Left kidney (tissue), 2 donors: ENCODE results near the gene SPESP1. TPM values are rescaled to one million over a fixed set of nuclear protein-coding genes. Genes with fewer than 3 reads are reported as not detected.
"Not testable (repeated sequence)": the region's sequence is repeated elsewhere in the genome, so short reads cannot be mapped to it uniquely, and the experiment has no call there.

ENCODE experiments used
- DNase-seq: peaks from one replicate; pipeline ENCODE4 v3.0.0-alpha.2; 2013
- polyA plus RNA-seq: library from polyadenylated mRNA; unstranded; fragments of 120-200 nt; gene quantifications from one replicate; pipeline ENCODE4 v1.2.1, GENCODE V29; 2013; ENCODE audit not compliant: insufficient read length

The SPESP1 gene
- polyA plus RNA-seq, 1 donor = 6.9 TPM

- no peak for DNase-seq
Observed at GRCh38 chr15:68962465-68962864, 32.1 kb downstream of the SPESP1 start.

GRCh38 chr15:68963719-68964118, 33.4 kb downstream of the SPESP1 start:
- DNase-seq = not testable (repeated sequence)

- DNase-seq = no peak
Observed at GRCh38 chr15:68966996-68967395, 36.7 kb downstream of the SPESP1 start.

GRCh38 chr15:68967948-68968347, 37.6 kb downstream of the SPESP1 start:
- no peak for DNase-seq

- no peak for DNase-seq
Observed at GRCh38 chr15:68969298-68969697, 39.0 kb downstream of the SPESP1 start.

- no peak for DNase-seq
Observed at GRCh38 chr15:68972201-68973065, 42.1 kb downstream of the SPESP1 start.

GRCh38 chr15:68975651-68976160, 45.4 kb downstream of the SPESP1 start:
- DNase-seq = not testable (repeated sequence)

GRCh38 chr15:68977426-68977825, 47.1 kb downstream of the SPESP1 start:
- not testable (repeated sequence) for DNase-seq

- DNase-seq = no peak
Observed at GRCh38 chr15:68979006-68979405, 48.7 kb downstream of the SPESP1 start.

GRCh38 chr15:68979816-68980215, 49.5 kb downstream of the SPESP1 start:
- DNase-seq = no peak

GRCh38 chr15:68980786-68981185, 50.5 kb downstream of the SPESP1 start:
- DNase-seq = no peak

- DNase-seq = no peak
Observed at GRCh38 chr15:68981941-68982340, 51.6 kb downstream of the SPESP1 start.

- no peak for DNase-seq
Observed at GRCh38 chr15:68982976-68983563, 52.7 kb downstream of the SPESP1 start.

GRCh38 chr15:68983961-68984481, 53.7 kb downstream of the SPESP1 start:
- peak; percentile 47 for DNase-seq

- no peak for DNase-seq
Observed at GRCh38 chr15:68984586-68984985, 54.3 kb downstream of the SPESP1 start.

GRCh38 chr15:68985361-68985891, 55.1 kb downstream of the SPESP1 start:
- no peak for DNase-seq

GRCh38 chr15:68986322-68986721, 56.0 kb downstream of the SPESP1 start:
- peak; percentile 27 for DNase-seq

- no peak for DNase-seq
Observed at GRCh38 chr15:68987120-68987519, 56.8 kb downstream of the SPESP1 start.

- DNase-seq = no peak
Observed at GRCh38 chr15:68987676-68988075, 57.4 kb downstream of the SPESP1 start.

GRCh38 chr15:68989541-68990230, 59.4 kb downstream of the SPESP1 start:
- DNase-seq = no peak

GRCh38 chr15:68990231-68990991, 60.1 kb downstream of the SPESP1 start:
- DNase-seq = no peak
